CD4-positive, alpha-beta T cell treated with Interferon gamma for 1 hour (primary cell): ENCODE data around the gene SGK1.
"Not testable (repeated sequence)": the region's sequence is repeated elsewhere in the genome, so short reads cannot be mapped to it uniquely, and the experiment has no call there.

ENCODE experiments used
- DNase-seq: peaks from one replicate; pipeline ENCODE4 v3.0.0-alpha.2; 2020

Gene SGK1

DNA sequence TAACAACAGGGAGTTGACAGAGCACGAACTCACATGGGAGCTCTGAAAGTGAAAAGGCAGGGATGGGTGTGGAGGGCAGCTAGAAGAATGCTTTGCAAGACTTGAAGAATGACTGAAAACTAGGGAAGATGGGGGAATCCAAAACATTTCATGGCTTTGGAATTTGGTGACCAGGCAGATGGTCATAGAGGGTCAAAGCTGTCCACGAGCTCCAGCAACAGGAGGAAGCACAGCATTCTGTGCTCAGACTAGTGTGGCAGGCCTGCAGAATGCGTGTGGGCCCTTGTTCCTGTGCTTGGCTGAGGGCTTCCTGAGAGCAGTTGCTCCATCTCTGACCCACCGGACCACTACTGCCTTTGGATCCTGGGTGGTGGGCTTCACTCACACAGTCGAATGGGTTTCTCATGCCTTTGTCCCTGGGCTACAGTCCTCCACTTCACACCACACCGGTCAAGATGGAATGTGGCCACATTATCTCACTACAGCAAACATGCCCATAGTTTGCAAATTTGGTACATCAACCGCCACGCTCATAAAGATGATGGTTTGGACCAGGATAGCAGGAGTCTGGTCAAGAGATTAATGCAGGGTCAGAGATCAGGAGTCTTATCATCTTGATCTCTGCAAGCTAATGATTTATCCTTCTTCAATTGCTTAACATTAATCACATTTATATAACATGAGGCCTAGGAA lies 100.7 kb downstream of the SGK1 start:
- DNase-seq: no peak

DNA sequence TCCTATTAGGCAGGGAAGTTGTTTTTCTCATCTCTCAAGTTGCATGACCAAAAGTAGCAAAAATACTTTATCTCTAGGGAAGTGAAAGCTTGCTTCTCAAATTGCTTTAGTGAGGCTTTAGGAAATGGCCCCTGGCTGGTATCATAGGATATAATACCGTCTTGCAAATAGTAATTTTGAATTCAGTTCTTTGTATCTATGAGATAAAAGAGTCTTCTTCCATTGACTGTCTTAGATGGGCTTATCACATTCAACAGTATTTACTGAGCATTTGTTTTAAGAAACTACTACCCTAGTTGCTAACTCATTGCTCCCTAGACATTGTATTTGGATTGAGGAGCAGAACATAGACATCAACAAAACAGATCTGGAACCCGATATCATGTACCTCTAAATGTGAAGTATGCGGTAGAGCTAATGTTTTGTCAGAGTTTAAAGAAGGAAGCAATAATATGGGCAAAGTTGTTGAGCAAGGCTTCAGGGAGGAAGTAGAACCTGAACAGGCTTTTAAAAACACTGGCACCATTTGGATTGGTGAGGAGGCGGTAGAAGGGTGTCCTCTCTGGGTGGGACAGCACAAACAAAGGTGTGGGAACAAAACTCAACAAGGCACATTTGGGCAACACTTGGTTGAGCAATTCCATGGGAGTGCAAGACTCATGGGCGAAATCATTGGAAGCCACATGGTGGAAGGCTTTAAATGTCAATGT lies 101.5 kb downstream of the SGK1 start:
- no peak for DNase-seq

- DNase-seq: not testable (repeated sequence)
These were observed 104.5 kb downstream of the SGK1 start for GRCh38 chr6:134213410-134213809.

DNA sequence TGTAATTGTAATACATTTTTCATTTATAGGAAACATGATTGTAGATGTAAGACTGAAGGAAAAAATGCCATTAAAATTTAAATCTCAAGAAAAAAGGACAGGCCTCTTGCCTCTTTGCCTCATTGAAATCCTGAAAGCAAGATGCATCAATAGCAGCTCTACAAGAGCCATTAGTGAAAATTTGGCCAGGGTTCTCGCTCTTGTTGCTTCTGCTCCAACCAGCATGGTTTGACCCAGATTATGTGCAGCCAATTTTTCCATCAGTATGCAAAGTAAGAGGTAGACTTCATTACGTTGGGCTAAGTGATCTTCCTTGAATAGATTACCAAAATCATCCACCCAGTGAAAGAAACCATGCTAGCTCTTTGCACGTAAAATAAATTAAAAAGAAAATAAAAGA lies 106.6 kb downstream of the SGK1 start:
- DNase-seq: no peak

- no peak for DNase-seq
These were observed 110.5 kb downstream of the SGK1 start for GRCh38 chr6:134207421-134207820.

GRCh38 chr6:134205366-134205765 lies 112.5 kb downstream of the SGK1 start:
- DNase-seq: no peak

DNA sequence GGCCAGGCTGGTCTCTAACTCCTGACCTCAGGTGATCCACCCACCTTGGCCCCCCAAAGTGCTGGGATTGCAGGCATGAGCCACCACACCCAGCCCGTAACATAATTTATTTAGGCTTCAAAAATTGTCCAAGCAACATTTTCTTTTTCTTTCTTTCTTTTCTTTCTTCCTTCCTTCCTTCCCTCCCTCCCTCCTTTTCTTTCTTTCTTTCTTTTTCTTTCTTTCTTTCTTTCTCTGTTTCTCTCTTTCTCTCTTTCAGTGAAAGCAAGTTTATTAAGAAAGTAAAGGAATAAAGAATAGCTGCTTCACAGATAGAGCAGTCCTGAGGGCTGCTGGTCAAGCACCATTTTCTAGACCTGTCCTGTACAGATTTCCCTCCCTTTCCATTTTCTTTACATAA lies 113.2 kb downstream of the SGK1 start:
- DNase-seq: not testable (repeated sequence)

DNA sequence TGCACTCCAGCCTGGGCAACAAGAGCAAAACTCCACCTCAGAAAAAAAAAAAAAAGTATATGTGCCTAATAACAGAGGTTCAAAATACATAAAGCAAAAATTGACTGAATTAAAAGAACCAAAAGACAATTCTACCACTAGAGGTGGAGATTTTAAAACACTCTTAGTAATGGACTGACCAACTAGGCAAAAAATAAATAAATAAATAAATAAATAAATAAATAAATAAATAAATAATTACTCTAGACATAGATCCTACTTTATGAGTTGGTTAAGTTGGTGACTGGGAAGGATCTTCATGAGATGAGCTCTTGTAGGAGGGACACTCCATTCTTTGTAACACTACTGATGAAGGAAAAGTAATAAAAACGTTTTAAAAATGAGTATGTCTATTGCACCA lies 113.9 kb downstream of the SGK1 start:
- DNase-seq: no peak

- no peak for DNase-seq
These were observed 116.2 kb downstream of the SGK1 start for GRCh38 chr6:134201716-134202115.

DNA sequence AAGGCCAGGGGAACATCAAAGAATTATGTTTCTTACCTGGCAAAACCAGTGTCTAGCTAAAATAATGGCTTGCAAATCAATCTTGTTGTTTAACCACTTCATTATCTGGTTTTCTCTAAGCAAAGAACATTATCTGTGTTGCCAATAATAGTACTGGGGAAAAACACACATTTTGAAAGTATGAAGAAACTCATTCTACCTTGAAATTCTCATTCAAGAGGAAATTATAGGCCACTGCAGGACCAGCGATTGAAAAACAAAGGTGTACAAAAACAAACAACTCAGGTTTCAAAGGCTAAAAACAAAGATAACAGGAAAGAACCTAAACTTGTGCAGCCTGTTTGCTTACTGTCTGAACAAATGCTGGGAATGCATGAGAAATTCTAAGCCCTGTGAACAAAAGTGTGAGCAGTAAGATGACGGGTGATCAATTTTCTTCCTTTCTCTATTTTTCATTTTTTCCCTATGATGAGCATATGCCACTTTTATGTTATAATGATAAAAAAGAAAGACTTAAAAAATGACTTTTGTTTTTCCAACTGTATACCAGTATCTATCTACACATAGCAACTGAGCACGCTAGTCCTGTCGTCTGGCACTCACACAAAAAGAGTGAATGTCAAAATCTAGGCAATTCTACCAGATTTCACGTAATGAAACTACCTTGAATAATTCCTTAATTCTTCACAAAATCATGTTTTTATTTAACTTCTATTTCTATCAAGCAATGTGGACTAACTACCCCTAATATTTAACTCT lies 117.9 kb downstream of the SGK1 start:
- DNase-seq: no peak

- no peak for DNase-seq
These were observed 119.8 kb downstream of the SGK1 start for GRCh38 chr6:134198093-134198492.

- DNase-seq: not testable (repeated sequence)
These were observed 120.2 kb downstream of the SGK1 start for GRCh38 chr6:134197685-134198084.

- DNase-seq: no peak
These were observed 121.2 kb downstream of the SGK1 start for GRCh38 chr6:134196568-134197193.

DNA sequence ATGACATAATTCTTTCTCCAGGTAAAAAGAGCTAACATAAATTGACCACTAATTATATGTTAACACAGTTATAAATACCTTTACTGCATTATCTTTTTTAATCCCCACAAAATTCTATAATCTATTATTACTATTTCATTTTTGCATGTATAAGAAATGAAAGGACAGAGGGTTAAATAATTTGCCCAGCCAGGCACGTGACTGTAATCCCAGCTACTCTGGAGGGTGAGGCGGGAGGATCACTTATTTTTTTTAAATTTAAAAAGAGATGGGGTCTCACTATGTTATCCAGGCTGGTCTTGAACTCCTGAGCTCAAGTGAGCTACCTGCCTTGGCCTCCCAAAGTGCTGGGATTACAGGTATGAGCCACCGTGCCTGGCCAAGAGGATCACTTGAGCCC lies 121.9 kb downstream of the SGK1 start:
- no peak for DNase-seq

DNA sequence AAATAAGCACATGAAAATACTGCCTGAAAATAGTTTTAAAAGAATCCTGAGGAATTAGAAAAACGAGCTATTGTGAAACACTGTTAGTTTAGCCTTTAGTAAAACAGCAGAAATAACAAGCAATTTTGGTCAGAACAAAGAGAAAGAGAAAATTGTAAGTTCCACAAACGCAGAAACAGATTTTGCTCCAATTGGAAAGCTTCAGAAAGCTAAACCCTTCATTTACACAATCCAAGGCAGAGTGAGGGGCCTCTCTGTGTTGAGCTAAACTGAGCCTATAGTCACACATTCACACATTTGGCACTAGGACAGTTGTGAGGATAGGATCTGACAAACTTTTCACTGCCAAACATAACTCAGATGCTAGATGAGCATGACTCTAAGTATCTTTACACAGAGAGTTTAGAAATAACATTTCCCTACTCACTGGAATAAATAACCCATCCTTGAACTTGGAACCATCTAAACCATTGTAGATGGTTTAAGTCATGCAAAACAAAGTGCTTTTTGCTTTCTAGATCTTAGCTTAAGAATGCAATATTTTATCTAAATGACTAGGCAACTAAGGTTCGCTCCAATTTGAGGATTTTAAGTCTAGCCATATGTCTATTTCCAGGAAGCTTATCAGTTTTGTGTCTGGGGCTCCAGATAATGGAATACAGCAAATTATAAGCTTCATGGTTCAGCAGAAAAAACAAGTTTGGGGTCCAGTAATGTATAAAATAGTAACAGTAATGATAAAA lies 122.6 kb downstream of the SGK1 start:
- DNase-seq: no peak

DNA sequence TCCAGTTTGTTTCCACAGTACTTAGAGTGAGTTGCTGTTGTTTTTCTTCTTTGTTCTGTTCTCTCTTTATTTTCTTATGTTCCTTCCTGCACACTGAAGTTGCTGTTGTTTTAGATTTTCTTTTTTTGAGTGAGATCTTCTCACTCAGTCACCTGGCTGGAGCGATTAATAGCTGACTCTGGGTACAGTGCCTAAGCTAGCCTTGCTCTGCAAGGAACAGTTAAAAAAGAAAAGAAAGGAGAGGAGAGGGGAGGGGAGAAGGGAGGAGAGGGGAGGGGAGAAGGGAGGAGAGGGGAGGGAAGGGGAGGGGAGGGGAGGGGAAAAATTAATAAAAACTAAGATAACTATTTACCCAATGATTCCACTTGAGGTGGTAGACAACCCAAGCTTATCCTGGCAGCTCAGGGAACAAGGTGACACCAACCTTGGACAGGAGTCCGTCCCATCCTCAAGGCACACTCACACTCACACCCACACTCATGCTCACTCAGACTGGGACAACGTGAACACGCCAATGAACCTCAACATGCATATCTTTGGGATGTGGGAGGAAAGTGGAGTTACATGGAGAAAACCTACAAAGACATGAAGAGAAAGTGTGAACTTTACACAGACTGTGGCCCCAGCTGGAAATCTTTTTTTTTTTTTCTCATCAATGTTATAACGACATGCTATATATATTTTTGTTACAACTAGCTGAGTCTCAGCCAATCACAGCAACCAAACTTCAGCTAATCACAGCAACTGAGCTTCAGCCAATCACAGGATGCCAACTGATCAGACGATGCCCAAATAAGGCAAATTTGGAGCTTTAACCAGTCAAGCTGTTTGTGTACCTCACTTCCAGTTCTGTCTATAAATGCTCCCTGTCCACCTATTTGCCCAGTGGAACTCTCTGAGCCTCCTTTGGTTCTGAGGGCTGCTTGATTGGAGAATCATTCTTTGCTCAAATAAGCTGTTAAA lies 124.1 kb downstream of the SGK1 start:
- no peak for DNase-seq

DNA sequence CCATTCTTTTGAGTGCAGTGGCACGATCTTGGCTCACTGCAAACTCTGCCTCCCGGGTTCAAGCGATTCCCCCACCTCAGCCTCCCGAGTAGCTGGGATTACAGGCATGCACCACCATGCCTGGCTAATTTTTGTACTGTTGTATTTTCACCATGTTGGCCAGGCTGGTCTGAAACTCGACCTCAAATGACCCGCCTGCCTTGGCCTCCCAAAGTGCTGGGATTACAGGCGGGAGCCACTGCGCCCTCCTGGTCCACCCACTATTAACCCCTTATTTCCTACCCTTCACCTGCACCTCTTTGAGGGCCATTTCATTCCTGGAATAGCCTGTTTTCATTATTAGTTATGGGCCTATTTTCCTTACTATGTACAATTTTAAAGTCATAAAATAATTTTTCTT lies 125.3 kb downstream of the SGK1 start:
- DNase-seq: not testable (repeated sequence)

DNA sequence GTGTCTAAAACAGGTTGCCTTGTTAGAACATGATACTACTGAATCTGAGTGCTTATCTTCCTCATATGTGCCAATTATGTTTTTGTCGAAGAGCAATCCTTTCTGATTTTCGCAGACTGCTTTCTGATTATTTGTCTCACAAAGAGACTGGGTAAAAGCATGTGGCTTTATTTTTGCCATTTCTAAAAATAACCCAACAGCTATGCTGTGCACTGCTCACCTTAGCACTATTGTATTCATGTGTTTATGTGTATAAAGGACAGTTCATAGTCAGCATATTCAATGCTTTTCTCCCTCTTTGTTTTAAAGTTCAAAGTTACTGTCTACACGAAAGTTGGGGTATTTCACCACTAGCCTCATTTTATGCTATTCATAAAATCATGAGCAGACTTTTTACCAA lies 127.0 kb downstream of the SGK1 start:
- no peak for DNase-seq

DNA sequence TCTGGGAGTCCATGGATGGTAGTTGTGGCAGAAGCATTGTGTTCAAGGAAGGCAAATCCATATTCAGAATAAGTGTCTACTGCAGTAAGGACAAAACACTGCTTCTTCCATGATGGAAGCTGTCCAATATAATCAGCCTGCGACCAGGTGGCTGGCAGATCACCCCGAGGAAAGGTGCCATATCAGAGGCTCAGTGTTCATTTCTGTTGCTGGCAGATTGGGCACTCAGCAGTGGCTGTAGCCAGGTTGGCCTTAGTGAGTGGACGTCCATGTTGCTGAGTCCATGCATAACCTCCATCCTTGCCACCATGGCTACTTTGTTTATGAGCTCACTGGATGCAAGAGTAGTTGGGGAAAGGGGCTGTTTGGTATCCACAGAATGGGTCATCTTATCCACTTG lies 130.2 kb downstream of the SGK1 start:
- no peak for DNase-seq

DNA sequence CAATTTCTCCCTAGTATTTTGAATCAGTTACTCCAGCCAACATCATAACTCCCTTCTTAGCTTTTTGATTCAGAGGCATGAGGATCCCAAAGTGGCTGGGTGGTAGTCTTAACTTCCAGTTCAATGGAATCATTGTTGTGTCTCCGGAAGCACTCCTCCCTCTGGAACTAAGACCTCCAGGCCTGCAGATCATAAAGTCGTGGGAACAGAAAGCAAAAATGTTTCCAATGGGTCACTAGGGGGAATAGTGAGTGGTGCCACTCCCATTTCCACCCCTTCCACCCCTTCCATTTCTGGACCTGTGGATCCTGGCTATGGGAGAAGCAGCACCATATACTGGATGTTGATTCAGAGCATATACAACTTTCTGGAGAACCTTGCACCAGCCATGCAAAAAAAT lies 130.8 kb downstream of the SGK1 start:
- DNase-seq: no peak

GRCh38 chr6:134186355-134186754 lies 131.6 kb downstream of the SGK1 start:
- no peak for DNase-seq

- no peak for DNase-seq
These were observed 132.6 kb downstream of the SGK1 start for GRCh38 chr6:134185277-134185676.
